G401 (cell line): Measurements from ENCODE around the gene ZNF133. TPM values are rescaled to one million over a fixed set of nuclear protein-coding genes. Genes with fewer than 3 reads are reported as not detected.
"Not testable (repeated sequence)": the region's sequence is repeated elsewhere in the genome, so short reads cannot be mapped to it uniquely, and the experiment has no call there.

Source experiments
- DNase-seq: peaks from one replicate; pipeline ENCODE4 v3.0.0-alpha.2; 2015; ENCODE audit warnings: low spot score
- in situ Hi-C: cut with HindIII; loops from 2 replicates; pipeline ENCODE4 v1.10.0; 2016; ENCODE audit warnings: low sequenced_read_pairs, mixed read lengths
- total RNA-seq: library from RNA; depleted of rRNA; stranded (reverse); fragments of >200 nt; shearing (Covaris generic); gene quantifications from 2 replicates; pipeline ENCODE4 v1.2.3, GENCODE V29; 2014; rRNA removed

Gene ZNF133
- total RNA-seq, 1 experiment from 2014 or later, result 23.2 TPM

DNA sequence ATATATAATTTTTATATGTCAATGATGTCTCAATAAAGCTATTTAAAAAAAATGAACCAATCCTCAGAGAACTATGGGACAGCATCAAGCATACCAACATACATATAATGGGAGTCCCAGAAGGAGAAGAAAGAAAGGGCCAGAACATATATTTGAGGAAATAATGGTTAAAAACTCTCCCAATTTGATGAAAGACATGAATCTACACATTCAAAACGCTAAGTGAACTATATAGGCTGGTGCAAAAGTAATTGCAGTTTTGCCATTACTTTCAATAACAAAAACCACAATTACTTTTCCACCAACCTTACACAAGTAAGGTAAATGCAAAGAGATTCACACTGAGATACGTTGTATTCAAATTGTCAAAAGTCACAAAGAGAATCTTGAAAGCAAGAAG lies 43.4 kb downstream of the ZNF133 start:
- in situ Hi-C loops, result no loop called here
- no peak for DNase-seq

DNA sequence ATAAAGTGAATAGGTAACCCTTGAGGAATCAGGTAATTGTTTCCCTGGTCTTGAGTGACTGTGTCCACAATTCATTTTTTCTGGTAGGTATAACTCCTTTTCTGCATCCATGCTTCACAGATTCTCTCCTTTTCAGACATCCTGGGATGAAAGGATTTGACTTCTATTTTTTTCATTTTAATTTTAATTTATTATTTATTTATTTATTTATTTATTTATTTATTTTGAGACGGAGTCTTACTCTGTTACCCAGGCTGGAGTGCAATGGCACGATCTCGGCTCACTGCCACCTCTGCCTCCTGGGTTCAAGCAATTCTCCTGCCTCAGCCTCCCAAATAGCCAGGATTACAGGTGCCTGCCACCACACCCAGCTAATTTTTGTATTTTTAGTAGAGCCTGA lies 61.4 kb downstream of the ZNF133 start:
- in situ Hi-C loops, result not testable (repeated sequence)

DNA sequence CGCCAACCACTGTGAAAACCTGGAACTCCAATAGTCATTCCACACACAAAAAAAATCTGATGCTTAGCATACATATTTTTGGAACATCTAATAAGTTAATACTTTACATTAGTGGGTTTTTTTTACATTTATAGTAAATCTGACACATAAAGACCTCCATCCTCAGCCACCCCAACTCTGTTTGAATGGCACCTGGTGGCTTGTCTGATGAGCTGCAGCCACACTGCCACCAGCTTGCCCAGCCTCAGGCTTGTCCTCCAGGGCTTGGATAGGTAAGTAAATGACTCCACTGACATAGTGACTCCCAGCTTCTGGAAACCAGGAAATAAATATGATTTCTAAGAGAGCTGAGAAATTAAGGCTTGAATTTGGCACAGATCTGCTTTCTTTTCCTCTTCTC lies 71.5 kb downstream of the ZNF133 start:
- in situ Hi-C loops, result no loop called here
- no peak for DNase-seq

More for the DNA sequence above, 61.4 kb downstream of the ZNF133 start:
- not testable (repeated sequence) for DNase-seq

DNA sequence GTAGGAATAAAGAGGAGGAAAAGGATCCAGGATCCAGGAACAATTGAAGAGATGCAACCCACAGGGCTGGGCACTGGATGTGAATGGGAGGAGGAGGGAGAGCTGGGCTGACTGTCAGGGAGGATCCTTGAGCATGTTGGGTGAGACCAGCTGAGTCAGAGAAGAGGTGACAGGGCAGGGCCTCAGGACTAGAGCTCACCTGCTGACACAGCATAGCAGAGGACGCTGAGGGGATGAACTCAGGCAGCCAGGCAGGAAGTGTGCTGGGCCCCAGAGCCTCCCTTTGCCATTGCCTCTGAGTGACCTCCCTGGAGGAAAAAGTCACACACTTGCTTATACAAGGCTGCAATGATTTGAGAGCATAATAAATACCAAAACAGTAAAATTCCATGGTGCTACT lies 72.3 kb downstream of the ZNF133 start:
- DNase-seq, result no peak
- in situ Hi-C loops, result no loop called here

DNA sequence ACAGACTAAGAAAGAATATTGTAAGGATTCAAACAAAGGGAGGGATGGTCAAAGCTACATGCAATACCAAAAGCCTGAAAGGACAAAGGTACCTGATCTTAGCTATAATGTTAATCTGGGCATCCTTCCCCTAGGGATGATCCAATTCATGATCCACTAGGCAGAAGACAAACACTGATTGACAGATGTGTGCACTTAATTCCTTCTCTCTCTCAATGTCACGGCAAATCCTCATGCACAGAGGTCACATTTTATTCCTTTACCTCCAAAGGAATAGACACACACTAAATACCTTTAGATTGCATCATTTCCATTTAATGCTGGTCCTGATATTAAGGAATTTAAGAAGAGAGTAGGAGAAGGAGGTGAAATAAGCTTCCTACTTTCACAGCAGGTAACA lies 73.4 kb downstream of the ZNF133 start:
- in situ Hi-C loops, result no loop called here
- DNase-seq, result no peak

DNA sequence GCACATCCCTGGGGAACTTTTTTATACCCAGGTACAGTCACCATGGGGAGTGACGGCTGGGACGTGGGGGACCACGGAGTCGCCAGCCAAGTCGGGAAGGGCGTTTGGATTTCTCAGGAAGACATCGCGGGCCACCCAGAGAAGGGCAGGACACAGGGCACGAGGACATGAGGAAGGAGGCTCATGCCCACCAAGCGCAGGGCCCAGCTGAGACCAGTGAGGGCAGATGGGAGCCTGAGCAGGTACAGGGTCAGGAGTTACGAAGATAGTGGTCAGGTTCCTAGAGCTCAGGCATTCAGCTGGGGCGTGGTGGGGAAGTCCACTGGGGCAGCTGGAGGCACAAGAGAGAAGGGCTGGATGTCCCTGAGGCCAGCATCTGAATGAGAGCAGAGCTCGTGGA lies 74.6 kb downstream of the ZNF133 start:
- in situ Hi-C loops, result no loop called here
- no peak for DNase-seq

DNA sequence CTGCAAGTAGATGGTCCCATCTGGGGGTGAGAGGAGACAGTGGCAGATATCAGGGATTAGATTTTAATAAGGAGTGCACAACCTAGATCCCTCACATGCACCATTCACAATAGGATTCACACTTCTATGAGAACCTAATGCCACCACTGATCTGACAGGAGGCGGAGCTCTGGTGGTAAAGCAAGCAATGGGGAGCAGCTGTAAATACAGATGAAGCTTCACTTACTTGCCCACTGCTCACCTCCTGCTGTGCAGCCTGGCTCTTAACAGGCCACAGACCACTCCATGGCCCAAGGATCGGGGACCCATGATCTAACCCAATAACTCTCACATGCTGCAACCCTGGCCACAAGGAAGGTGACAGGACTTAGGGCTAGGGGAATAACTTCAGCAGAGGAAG lies 75.4 kb downstream of the ZNF133 start:
- no peak for DNase-seq
- in situ Hi-C loops, result no loop called here

DNA sequence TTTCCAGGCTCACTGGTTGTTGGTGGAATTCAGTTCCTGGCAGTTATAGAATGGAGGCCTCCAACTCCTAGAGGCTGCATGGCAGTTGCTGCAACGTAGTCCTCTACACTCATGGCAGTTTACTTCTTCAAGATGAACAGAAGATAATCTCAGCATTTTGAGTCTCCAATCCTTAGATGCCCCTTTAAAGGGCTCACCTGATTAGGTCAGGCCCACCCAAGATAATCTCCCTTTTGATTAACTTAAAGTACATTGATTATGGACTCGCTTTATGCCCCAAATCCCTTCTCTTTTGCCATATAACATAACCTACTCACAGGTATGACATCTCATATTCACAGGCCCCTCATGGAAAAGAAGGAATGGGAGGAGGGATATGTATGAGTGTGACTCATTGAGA lies 76.4 kb downstream of the ZNF133 start:
- DNase-seq, result no peak
- in situ Hi-C loops, result no loop called here

Other genes starting within 250 kb of the ZNF133 start
- gene OVOL2, start 230.6 kb upstream of the ZNF133 start, total RNA-seq, result not detected in 2 replicates
- gene KAT14, start 150.7 kb upstream of the ZNF133 start, total RNA-seq, result 15.4 and 33.7 TPM in 2 replicates
- gene PET117, start 150.7 kb upstream of the ZNF133 start, total RNA-seq, result 18.2 and 35.4 TPM in 2 replicates
- 2.2 and 3.6 TPM in 2 replicates for gene DZANK1, start 178.5 kb downstream of the ZNF133 start, total RNA-seq
- gene POLR3F, start 178.9 kb downstream of the ZNF133 start, total RNA-seq, result 14.0 and 14.5 TPM in 2 replicates
- 22.3 and 35.5 TPM in 2 replicates for gene RBBP9, start 208.7 kb downstream of the ZNF133 start, total RNA-seq
- 51.9 and 66.9 TPM in 2 replicates for gene SEC23B, start 219.4 kb downstream of the ZNF133 start, total RNA-seq